ENCODE data around the gene UTS2B.
A peak's percentile ranks its signal among the peaks of the same experiment; 100 is the strongest.

UTS2B gene

DNA sequence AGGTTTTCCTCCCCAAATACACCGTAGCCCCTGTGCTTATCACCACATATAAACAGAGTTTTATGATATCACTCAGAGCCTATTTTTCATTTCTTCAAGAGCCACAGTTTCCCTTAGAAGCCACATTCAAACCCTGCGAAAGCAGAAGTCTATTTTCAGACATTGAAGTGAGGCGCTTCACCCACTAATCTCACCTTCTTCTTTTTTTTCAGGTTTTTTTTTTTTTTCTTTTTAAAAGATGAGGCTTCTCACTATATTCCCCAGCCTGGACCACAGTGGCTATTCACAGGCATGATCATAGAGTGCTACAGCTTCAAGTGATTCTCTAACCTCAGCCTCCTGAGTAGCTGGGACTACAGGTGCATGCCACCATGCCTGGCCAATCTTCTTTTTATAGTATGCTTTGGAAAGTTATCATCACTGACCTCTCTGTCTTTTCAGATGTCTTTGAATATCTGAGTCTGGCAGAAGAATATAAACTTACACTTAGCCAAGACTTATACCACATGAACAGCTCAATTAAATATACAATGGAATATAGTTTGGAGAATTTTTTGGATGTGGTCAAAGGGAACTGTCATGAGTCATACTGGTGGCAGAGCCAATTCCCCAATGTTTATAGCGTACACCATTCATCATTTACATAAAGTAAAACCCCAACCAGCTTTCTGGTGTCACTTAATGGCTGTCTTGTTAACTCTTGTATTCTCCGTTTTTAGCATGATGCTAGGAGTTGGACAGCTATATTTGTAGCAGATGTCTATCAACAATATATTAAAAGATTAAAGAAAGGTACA lies 60.8 kb downstream of the UTS2B start:
- DNase-seq: no peak

DNA sequence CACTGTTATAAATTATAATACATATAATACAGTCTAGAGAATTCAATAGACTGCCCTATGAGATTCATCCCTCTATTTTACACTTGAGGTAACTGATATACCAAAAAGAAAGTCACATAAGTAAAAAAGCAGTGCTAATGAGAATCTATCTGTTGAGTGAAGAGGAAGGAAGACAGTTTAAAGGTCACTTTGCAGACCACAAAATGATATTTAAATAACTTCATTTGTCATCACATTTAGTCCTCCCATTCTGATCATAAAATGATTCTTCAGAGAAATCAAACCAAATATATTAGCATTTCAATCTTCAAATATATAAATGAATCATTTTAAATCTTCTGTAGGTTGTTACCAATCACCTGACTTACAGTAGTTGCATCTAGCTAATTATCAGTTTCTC lies 61.6 kb downstream of the UTS2B start:
- no peak for DNase-seq

DNA sequence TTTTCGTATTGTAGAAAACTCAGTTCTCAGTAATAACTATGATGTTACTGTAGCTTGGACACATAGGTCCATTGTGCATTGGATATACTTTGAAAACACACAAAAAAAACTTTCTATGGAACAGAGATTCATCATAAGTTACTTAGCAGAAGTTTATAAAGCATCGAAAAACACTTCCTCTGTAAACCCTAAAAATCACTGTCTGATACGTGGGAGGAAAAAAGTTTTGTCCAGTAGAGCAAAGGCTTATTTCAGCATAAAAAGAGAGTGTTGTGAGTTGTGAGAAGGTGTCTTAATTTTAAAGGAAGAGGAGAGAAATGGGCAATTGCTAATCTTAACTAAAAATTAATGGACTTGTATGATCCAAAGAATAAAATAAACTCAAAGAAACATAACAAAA lies 66.5 kb downstream of the UTS2B start:
- DNase-seq: no peak

DNA sequence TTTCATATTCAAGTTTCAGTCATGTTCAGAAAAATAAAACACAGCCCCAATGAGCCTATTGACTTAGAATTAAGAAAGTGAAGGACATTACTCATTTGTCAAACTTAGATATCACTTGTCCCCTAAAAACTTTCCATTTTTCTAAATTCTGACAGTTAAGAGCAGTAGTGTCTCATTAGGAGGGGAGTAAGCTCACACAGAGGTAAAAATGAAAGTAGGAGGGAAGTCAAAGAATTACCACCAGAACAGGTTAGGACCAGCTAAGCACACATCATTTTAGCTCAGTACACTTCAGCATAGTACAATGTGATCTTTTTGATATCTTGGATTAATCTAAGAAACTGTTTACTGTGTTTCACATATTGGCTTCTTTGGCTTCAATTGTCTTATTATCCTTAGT lies 67.0 kb downstream of the UTS2B start:
- no peak for DNase-seq

GRCh38 chr3:191262650-191263049 lies 67.7 kb downstream of the UTS2B start:
- no peak for DNase-seq

DNA sequence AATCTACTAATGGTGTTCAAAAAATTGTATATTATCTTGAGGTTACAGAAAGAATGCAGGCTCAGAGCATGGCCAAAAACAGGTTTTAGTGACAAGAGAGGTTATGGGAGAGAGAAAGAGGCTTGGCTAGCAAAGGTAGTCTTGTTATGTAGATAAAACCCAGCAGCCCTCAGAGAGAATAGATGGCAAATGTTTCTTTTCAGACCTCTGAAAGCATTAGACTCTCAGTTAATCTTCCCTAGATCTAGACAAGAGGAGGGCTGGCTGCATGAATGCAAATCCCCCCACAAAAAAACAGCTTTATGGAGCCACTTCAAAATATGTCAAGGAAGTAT lies 69.1 kb downstream of the UTS2B start:
- DNase-seq: no peak

GRCh38 chr3:191260431-191261303 lies 69.7 kb downstream of the UTS2B start:
- no peak for DNase-seq

- no peak for DNase-seq
Measured at GRCh38 chr3:191259486-191259885, 70.8 kb downstream of the UTS2B start.

GRCh38 chr3:191257286-191257685 lies 73.0 kb downstream of the UTS2B start:
- DNase-seq: no peak

DNA sequence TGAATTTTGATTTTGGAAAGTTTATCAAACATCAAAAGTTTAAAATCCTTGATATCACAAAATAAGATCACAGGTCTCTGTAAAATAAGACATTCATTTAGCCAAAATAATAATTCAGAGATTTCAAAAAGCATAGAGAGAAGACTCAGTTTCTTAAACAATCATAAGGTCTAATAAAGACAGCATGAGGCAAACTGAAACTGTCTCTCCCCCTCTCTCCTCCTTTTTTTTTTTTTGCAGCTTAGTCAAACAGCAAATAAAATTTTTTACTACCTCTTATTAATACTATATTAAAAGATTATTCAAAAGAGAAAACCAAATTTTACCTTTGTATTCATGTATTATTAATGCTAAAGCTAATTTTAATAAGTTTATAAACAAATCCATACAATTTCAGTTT lies 73.9 kb downstream of the UTS2B start:
- DNase-seq: no peak

DNA sequence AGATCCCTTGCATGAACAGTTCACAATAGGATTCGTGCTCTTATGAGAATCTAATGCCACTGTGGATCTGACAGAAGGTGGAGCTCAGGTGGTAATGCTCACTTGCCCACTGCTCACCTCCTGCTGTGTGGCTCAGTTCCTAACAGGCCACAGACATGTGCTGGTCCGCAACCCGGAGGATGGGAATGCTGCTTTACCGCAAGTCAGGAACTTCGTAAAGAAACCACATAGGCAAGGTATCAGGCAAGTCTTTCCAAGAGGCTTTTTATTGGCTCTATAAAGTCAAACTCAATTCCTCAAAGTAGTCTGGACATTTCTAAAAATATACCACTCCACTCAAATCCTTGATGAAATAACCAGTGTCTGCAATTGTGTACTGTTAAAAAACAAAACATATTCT lies 75.2 kb downstream of the UTS2B start:
- no peak for DNase-seq

- DNase-seq: no peak
Measured at GRCh38 chr3:191254098-191254873, 76.0 kb downstream of the UTS2B start.

- DNase-seq: no peak
Measured at GRCh38 chr3:191253089-191253799, 77.1 kb downstream of the UTS2B start.

DNA sequence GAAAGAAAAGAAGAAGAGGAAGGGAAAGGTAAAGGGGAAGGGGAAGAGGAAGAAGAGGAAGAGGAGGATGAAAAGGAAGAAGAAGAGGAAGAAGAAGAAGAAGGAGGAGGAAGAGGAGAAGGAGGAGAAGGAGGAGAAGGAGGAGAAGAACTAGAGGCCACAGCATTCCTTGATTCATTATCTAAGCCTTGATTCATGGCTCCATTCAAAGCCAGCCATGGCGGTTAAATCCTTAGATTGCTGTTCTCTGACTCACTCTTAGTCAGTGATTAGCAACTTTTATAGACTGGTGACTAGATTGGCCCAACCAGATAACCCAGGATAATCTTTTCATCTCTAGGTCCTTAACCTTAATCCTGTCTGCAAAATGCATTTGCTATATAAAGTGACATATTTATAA lies 83.7 kb downstream of the UTS2B start:
- DNase-seq: no peak

DNA sequence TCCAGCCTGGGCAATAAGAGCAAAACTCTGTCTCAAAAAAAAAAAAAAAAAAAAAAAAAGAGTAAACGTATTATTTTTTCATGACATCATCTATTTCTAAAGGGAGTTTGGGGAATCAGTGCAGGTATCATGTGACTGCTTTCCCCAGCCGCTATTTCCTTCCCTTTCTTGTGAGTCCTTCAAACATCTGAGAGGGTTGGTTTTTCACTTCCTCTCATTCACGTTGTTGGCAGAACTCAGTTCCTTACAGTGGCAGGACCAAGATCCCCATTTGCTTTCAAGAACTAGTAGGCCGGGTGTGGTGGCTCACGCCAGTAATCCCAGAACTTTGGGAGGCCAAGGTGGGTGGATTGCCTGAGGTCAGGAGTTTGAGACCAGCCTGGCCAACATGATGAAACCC lies 84.3 kb downstream of the UTS2B start:
- DNase-seq: peak; percentile 35

- no peak for DNase-seq
Measured at GRCh38 chr3:191244242-191244867, 86.0 kb downstream of the UTS2B start.

- no peak for DNase-seq
Measured at GRCh38 chr3:191240486-191240885, 89.8 kb downstream of the UTS2B start.

DNA sequence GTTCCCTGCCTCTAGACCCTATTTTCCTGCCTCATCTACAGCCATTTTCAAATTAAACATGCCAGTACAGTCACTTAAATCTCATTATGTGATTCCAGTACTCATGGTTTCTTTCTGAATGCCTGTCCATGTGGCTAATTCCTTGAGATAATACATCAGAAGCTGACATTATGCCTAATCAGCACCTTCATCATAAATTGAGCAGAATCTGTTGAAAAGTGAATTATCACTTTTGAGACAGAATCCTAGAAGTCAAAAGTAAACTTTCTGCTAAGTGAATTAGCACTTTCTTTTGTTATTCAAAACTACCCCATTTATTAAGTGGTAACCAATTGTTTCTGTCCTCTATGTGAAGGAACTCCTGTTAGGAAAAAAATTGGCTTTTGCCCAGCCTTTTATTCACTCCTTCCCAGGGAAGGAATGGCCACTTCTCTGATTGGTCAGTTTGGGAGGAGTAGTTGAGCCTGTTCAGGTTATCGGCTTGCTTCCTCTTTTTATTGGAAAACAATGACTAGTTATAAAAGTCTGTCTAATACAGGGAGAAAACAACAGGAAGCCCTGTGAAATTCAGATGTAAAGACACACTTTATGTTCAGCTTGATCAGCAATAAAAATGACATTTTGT lies 90.8 kb downstream of the UTS2B start:
- no peak for DNase-seq

- no peak for DNase-seq
Measured at GRCh38 chr3:191238321-191238817, 92.0 kb downstream of the UTS2B start.

- DNase-seq: no peak
Measured at GRCh38 chr3:191237047-191237882, 93.1 kb downstream of the UTS2B start.

- DNase-seq: no peak
Measured at GRCh38 chr3:191236646-191237045, 93.7 kb downstream of the UTS2B start.

Data from GF-D8 (cell line).